ENCODE data around the gene SCLT1. TPM values are rescaled to one million over a fixed set of nuclear protein-coding genes. Genes with fewer than 3 reads are reported as not detected.
"Not testable (repeated sequence)": the region's sequence is repeated elsewhere in the genome, so short reads cannot be mapped to it uniquely, and the experiment has no call there.

The SCLT1 gene
- total and polyA plus RNA-seq, 5 donors from 2014 or later = 5.6 to 33.3 (median 7.5) TPM

DNA sequence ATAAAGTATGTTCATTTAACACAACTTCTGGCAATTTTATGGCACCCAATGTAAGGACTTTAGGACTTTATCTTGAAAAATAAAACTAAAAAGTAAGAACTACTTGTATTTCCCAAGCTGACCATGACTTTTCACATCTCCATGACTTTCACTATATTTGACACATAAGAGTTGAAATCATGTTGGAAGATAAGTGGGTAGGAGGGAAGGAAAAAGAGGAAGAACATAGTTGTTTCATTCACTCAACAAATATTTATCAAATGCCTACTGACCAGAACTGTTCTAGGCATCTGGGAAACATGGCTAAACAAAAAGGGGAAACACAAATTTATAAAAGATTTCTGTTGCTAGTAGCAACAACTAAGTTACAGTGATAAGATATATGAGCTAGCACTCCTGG is 16.0 kb downstream of the SCLT1 start:
- H3K27ac Mint-ChIP-seq = no peak overlapping the region
- H3K36me3 Mint-ChIP-seq = peaks cover 73% of the 10 kb centered on the region
- no peaks in the 10 kb centered on the region for H3K27me3 ChIP-seq (ENCODE audit: control insufficient read depth, insufficient read depth, low read length)
- no peaks in the 10 kb centered on the region for H3K27me3 Mint-ChIP-seq
- DNase-seq (no peak), ATAC-seq (ENCODE audit: low read depth in 2 of 2) (no peak)
- H3K4me3 ChIP-seq (ENCODE audit: low read depth, low read length) = no peak overlapping the region
- peaks cover 9 to 13% of the 10 kb centered on the region in 2 experiments for H3K9me3 ChIP-seq (ENCODE audit: control insufficient read depth in 2 of 2, low read length in 2 of 2)
- peaks cover 49% of the 10 kb centered on the region for H3K36me3 ChIP-seq (ENCODE audit: control insufficient read depth, insufficient read depth, low read length)
- H3K9me3 Mint-ChIP-seq = peaks cover 6 to 27% (median 14%) of the 10 kb centered on the region in 7 donors
- peaks cover 7 to 19% (median 10%) of the 10 kb centered on the region in 4 donors for H3K4me1 Mint-ChIP-seq
- no peak overlapping the region for H3K4me3 Mint-ChIP-seq
- no peaks in the 10 kb centered on the region for H3K4me1 ChIP-seq (ENCODE audit: control insufficient read depth, insufficient read depth, low read length, poor library complexity, severe bottlenecking)
- no peak overlapping the region for H3K27ac ChIP-seq (ENCODE audit: insufficient read depth, low read length, poor library complexity, severe bottlenecking)

DNA sequence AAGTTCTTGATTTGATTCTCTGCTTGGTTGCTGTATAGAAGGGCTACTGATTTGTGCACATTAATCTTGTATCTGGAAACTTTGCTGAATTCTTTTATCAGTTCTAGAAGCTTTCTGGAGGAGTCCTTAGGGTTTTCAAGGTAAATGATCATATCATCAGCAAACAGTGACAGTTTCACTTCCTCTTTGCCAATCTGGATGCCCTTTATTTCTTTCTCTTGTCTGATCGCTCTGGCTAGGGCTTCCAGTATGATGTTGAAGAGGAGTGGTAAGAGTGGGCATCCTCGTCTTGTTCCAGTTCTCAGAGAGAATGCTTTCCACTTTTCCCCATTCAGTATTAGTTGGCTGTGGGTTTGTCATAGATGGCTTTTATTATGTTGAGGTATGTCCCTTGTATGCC is 23.8 kb downstream of the SCLT1 start:
- not testable (repeated sequence) for H3K27me3 Mint-ChIP-seq; H3K4me3 ChIP-seq (ENCODE audit: low read depth, low read length); H3K27ac ChIP-seq (ENCODE audit: insufficient read depth, low read length, poor library complexity, severe bottlenecking); H3K4me1 ChIP-seq (ENCODE audit: control insufficient read depth, insufficient read depth, low read length, poor library complexity, severe bottlenecking); H3K27ac Mint-ChIP-seq; ATAC-seq (ENCODE audit: low read depth in 2 of 2); H3K4me1 Mint-ChIP-seq; H3K4me3 Mint-ChIP-seq; DNase-seq; H3K27me3 ChIP-seq (ENCODE audit: control insufficient read depth, insufficient read depth, low read length)
- Mint-ChIP-seq H3K36me3 (peaks cover 45% of the 10 kb centered on the region), H3K9me3 (peaks cover 2 to 54% (median 25%) of the 10 kb centered on the region in 7 donors)
- Histone ChIP-seq H3K36me3 (ENCODE audit: control insufficient read depth, insufficient read depth, low read length) (peaks cover 15% of the 10 kb centered on the region), H3K9me3 (ENCODE audit: control insufficient read depth in 2 of 2, low read length in 2 of 2) (peaks cover 22 to 25% of the 10 kb centered on the region in 2 experiments)

DNA sequence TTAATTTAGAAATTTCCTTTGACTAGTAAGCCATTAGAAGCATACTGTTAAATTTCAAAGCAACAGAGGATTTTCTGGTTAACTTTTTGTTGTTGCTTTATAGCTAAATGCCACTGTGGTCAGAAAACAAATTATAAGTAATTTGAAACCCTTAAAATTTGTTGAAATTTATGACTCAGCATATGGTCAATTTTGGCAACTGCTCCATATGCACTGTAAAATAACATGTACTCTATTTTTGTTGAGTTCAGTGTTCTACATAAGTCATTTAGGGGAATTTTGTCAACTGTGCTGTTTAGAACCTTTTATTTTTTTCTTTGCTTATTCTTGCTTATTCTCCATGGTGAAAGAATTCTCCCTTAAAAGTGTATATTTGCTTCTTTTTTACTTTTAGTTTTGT is 28.6 kb downstream of the SCLT1 start:
- Mint-ChIP-seq H3K27me3 (no peaks in the 10 kb centered on the region), H3K4me3 (no peak overlapping the region), H3K36me3 (peaks cover 35% of the 10 kb centered on the region), H3K9me3 (peaks cover 0 to 64% (median 31%) of the 10 kb centered on the region in 7 donors), H3K27ac (no peak overlapping the region), H3K4me1 (no peaks in the 10 kb centered on the region)
- Histone ChIP-seq H3K9me3 (ENCODE audit: control insufficient read depth in 2 of 2, low read length in 2 of 2) (peaks cover 51 to 53% of the 10 kb centered on the region in 2 experiments), H3K4me1 (ENCODE audit: control insufficient read depth, insufficient read depth, low read length, poor library complexity, severe bottlenecking) (no peaks in the 10 kb centered on the region), H3K36me3 (ENCODE audit: control insufficient read depth, insufficient read depth, low read length) (peaks cover 18% of the 10 kb centered on the region), H3K27ac (ENCODE audit: insufficient read depth, low read length, poor library complexity, severe bottlenecking) (no peak overlapping the region), H3K4me3 (ENCODE audit: low read depth, low read length) (no peak overlapping the region), H3K27me3 (ENCODE audit: control insufficient read depth, insufficient read depth, low read length) (no peaks in the 10 kb centered on the region)
- ATAC-seq (ENCODE audit: low read depth in 2 of 2) (no peak), DNase-seq (no peak)

DNA sequence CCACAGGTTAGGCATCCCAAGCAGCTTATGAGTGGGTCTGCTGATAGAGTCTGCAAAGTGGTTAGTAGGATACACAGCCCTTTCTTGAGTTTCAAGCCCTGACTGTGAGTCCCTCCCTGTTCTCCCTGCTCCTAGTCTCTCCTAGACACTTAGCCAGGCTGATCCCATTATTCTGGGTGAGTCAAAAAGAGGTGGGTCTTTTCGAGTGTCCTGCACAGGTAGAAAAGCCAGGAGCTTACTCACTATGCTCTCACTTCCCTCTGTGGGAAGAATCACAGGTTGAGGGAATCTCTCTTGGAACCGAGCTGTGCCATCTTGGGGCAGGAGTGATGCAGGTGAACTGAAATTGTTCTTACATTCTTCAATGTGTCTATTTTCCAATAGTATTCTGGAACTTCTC is 29.7 kb downstream of the SCLT1 start:
- no peaks in the 10 kb centered on the region for H3K4me1 Mint-ChIP-seq
- H3K4me3 ChIP-seq (ENCODE audit: low read depth, low read length) = no peak overlapping the region
- no peaks in the 10 kb centered on the region for H3K27me3 Mint-ChIP-seq
- peaks cover 18% of the 10 kb centered on the region for H3K36me3 ChIP-seq (ENCODE audit: control insufficient read depth, insufficient read depth, low read length)
- no peaks in the 10 kb centered on the region for H3K4me1 ChIP-seq (ENCODE audit: control insufficient read depth, insufficient read depth, low read length, poor library complexity, severe bottlenecking)
- H3K9me3 Mint-ChIP-seq = peaks cover 0 to 62% (median 30%) of the 10 kb centered on the region in 7 donors
- no peaks in the 10 kb centered on the region for H3K27me3 ChIP-seq (ENCODE audit: control insufficient read depth, insufficient read depth, low read length)
- H3K27ac ChIP-seq (ENCODE audit: insufficient read depth, low read length, poor library complexity, severe bottlenecking) = no peak overlapping the region
- no peak for ATAC-seq (ENCODE audit: low read depth in 2 of 2)
- DNase-seq = no peak
- no peak overlapping the region for H3K27ac Mint-ChIP-seq
- peaks cover 35% of the 10 kb centered on the region for H3K36me3 Mint-ChIP-seq
- no peak overlapping the region for H3K4me3 Mint-ChIP-seq
- peaks cover 58 to 63% of the 10 kb centered on the region in 2 experiments for H3K9me3 ChIP-seq (ENCODE audit: control insufficient read depth in 2 of 2, low read length in 2 of 2)

DNA sequence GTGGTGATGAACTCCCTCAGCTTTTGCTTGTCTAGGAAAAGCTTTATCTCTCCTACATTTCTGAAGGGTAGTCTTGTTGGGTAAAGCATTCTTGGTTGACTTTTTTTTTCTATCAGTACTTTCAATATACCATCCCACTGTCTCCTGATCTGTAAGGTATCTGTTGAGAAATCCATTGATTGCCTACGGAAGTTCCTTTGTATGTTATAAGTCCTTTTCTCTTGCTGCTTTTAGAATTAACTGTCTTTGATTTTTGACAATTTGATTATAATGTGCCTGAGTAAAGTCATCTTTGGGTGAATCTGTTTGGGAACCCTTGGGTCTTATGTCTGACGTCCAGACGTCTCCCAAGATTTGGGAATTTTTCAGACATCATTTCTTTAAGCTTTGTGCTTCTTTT is 30.8 kb downstream of the SCLT1 start:
- no peak for ATAC-seq (ENCODE audit: low read depth in 2 of 2)
- Mint-ChIP-seq H3K36me3 (peaks cover 27% of the 10 kb centered on the region), H3K9me3 (peaks cover 0 to 65% (median 36%) of the 10 kb centered on the region in 7 donors), H3K4me1 (no peaks in the 10 kb centered on the region), H3K4me3 (peak overlapping the region in 1 of 4 donors; percentile 33), H3K27ac (no peak overlapping the region), H3K27me3 (no peaks in the 10 kb centered on the region)
- no peak overlapping the region for H3K27ac ChIP-seq (ENCODE audit: insufficient read depth, low read length, poor library complexity, severe bottlenecking)
- H3K9me3 ChIP-seq (ENCODE audit: control insufficient read depth in 2 of 2, low read length in 2 of 2) = peaks cover 62 to 72% of the 10 kb centered on the region in 2 experiments
- no peak for DNase-seq
- H3K27me3 ChIP-seq (ENCODE audit: control insufficient read depth, insufficient read depth, low read length) = no peaks in the 10 kb centered on the region
- H3K4me1 ChIP-seq (ENCODE audit: control insufficient read depth, insufficient read depth, low read length, poor library complexity, severe bottlenecking) = no peaks in the 10 kb centered on the region
- H3K36me3 ChIP-seq (ENCODE audit: control insufficient read depth, insufficient read depth, low read length) = peaks cover 18% of the 10 kb centered on the region
- no peak overlapping the region for H3K4me3 ChIP-seq (ENCODE audit: low read depth, low read length)

DNA sequence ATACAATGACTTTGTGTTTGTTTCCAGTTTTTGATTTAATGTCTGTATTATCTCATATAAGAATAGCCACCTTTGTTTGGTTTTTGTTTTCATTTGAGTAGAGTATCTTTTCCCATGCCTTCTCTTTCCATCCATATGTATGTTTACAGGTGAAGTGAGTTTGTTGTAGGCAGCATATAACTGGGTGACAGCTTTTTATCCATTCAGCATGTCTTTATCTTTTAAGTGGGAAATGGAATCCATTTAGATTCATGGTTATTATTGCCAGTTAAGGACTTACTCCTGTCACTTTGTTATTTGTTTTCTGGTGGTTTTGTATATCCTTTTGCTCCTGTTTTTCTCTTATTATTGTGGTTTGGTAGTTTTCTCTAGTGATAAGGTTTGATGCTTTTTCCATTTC is 34.3 kb downstream of the SCLT1 start:
- Histone ChIP-seq H3K36me3 (ENCODE audit: control insufficient read depth, insufficient read depth, low read length) (peaks cover 14% of the 10 kb centered on the region), H3K27ac (ENCODE audit: insufficient read depth, low read length, poor library complexity, severe bottlenecking) (no peak overlapping the region), H3K4me3 (ENCODE audit: low read depth, low read length) (no peak overlapping the region), H3K27me3 (ENCODE audit: control insufficient read depth, insufficient read depth, low read length) (no peaks in the 10 kb centered on the region), H3K4me1 (ENCODE audit: control insufficient read depth, insufficient read depth, low read length, poor library complexity, severe bottlenecking) (no peaks in the 10 kb centered on the region), H3K9me3 (ENCODE audit: control insufficient read depth in 2 of 2, low read length in 2 of 2) (peaks cover 77 to 87% of the 10 kb centered on the region in 2 experiments)
- Mint-ChIP-seq H3K36me3 (peaks cover 28% of the 10 kb centered on the region), H3K9me3 (peaks cover 0 to 76% (median 45%) of the 10 kb centered on the region in 7 donors), H3K4me3 (no peak overlapping the region), H3K27me3 (no peaks in the 10 kb centered on the region), H3K27ac (peak overlapping the region in 1 of 3 donors; percentile 38), H3K4me1 (no peaks in the 10 kb centered on the region)
- DNase-seq (no peak), ATAC-seq (ENCODE audit: low read depth in 2 of 2) (no peak)

DNA sequence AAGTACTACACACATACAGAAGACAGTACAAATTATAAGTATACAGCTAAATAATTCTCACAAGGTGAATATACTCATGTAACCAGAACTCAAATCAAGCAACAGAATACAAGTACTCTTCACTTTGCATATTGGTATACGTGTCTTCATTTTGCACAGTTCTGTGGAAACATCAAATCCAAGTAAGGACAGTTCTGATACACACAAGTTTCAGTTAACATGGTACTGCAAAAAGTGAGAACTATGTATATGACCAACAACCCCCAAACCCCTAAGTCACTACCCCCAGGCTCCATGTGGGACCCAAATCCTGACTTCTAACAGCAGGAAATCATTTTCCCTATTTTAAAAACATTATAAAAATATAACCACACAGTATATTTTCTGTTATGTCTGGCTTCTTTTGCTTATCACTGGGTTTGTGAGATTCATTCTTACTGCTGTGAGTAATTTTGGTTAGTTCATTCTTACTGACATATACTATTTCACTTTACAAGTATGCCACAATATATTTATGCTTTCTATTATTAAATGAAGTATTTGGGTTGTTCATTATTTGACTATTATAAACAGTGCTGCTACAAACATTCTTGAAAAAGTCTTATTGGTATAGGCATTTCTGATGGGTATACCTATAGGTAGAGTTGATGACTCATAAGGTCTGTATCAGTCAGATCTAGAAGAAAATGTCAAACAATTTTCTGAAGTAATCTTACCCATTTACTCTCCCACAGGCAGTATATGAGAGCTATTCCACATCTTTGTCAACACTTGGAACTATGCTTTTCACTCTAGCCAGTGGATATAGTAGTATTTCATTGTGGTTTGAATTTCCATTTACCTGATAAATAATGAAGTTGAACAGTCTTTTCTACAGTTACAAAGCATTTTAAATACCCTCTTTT is 47.0 kb downstream of the SCLT1 start:
- Histone ChIP-seq H3K4me3 (ENCODE audit: low read depth, low read length) (no peak overlapping the region), H3K9me3 (ENCODE audit: control insufficient read depth in 2 of 2, low read length in 2 of 2) (peaks cover 0 to 3% of the 10 kb centered on the region in 2 experiments), H3K27ac (ENCODE audit: insufficient read depth, low read length, poor library complexity, severe bottlenecking) (no peak overlapping the region), H3K27me3 (ENCODE audit: control insufficient read depth, insufficient read depth, low read length) (no peaks in the 10 kb centered on the region), H3K36me3 (ENCODE audit: control insufficient read depth, insufficient read depth, low read length) (no peaks in the 10 kb centered on the region), H3K4me1 (ENCODE audit: control insufficient read depth, insufficient read depth, low read length, poor library complexity, severe bottlenecking) (no peaks in the 10 kb centered on the region)
- peak in 1 of 2 donors; percentile 40 for ATAC-seq (ENCODE audit: low read depth in 2 of 2)
- no peak for DNase-seq
- Mint-ChIP-seq H3K4me1 (peaks cover 5 to 27% (median 9%) of the 10 kb centered on the region in 4 donors), H3K27me3 (no peaks in the 10 kb centered on the region), H3K4me3 (no peak overlapping the region), H3K27ac (peak overlapping the region in 1 of 3 donors; percentile 56), H3K9me3 (peaks cover 0 to 17% (median 9%) of the 10 kb centered on the region in 7 donors), H3K36me3 (no peaks in the 10 kb centered on the region)
